Stimulated activated CD8-positive, alpha-beta memory T cell treated with anti-CD3 and anti-CD28 coated beads, Interleukin-7, amount 100 ng/mL, for 1 hour (primary cell): Measurements from ENCODE around the gene L3MBTL1.

ENCODE experiments used
- DNase-seq, 2 donors: peaks; one replicate each; pipeline ENCODE4 v3.0.0-alpha.2; 2020; ENCODE audit warnings: low read depth in 2 of 2

Gene L3MBTL1

DNA sequence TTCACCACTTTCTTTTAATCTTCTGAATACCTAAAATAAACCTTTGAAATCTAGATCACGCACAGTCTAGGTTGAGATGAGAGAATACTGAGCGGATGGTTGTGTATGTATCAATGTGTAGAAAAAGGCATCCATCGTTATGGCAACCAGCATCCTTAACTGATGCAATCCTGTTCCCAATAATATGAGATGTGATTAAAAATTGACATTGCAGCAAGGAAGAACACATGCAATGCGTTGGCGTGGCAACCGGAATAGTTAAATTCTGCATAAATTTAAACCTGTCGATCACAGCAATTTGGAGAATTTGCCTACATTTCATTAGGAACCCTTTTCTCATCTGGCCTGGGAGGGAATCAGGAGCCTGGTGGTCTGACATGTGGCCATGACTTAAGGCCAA lies 1.3 kb upstream of the L3MBTL1 start:
- DNase-seq, result no peak

DNA sequence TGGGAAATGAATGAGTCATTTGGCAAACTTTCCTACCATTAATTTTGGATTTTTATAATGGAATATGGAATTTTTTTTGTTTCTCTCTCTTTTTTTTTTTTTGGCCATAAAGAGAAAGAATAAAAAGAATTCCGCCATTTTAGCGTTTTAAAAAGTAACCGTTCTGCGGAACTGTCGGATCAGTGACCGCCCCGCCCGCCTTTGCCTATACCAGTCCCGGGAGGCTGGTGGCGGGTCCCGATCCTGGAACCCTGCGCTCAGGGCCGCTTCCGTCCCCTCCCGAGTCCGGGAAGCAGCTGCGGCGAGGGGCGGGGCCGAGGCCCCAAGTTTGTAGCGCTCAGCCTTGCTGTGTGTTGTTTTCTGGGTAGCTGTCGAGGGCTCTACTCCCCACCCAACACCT lies 609 bp downstream of the L3MBTL1 start:
- DNase-seq, result no peak

DNA sequence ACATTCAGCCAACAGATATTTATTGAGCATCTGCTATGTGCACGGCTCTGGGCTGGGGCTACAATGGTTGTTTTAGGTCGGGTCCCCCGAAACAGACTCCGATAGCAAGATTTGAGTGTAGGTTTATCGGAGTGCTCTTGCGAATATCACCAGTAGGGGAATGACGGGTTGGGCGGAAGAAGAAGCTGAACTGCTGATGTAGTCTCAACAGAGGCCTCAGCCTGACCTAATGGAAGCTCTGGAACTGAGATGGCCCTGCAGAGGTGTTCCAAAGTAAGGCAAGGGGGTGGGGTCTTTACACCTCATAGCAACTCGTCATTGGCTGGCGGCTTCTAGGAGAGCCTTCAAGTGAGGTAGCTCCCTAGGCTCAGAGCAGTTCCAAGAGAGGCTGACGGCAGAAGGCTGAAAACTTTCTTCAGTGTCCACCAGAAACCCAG lies 1.1 kb downstream of the L3MBTL1 start:
- no peak for DNase-seq

DNA sequence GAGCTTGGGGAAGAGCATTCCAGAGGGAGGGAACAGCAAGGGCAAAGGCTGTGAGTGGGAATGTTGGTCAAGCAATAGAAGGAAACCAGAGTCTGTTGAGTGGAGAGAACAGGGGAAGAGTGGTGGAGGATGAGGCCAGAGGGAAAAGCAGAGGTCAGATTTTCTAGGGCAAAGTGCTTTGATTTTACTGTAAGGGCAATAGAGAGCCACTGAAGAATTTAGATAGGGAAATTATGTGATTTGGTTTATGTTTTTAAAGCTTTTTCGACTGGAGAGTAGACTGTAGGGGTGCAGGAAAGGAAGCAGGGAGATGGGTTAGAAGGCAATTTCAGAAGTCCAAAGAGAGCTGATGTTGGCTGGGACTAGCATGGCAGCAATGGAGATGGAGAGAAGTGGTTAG lies 4.4 kb downstream of the L3MBTL1 start:
- DNase-seq, result no peak

DNA sequence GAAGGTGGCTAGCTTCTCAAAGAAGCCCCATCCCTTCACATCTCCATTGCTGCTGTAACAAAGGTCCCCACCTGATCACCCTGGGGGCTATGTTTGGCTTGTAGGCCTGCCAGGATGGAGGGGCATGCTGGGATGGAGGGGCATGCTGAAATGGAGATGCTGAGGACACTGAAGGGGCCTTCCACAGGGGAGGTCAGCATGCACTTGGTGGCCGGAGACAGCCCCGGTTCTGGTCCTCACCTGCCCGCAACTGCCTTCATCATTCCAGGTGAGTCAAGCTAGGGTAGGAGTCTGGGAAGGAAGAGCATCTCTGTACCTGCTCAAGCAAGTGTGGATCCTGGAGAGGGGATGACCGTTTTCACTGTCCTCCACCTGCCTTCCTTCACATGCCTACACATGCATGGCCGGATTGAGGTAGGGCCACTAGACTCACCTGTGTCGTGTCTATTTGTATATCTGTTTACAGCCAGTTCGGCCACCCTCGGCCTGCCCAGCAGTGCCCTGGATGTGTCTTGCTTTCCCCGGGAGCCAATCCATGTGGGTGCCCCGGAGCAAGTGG lies 6.0 kb downstream of the L3MBTL1 start:
- DNase-seq, result no peak

DNA sequence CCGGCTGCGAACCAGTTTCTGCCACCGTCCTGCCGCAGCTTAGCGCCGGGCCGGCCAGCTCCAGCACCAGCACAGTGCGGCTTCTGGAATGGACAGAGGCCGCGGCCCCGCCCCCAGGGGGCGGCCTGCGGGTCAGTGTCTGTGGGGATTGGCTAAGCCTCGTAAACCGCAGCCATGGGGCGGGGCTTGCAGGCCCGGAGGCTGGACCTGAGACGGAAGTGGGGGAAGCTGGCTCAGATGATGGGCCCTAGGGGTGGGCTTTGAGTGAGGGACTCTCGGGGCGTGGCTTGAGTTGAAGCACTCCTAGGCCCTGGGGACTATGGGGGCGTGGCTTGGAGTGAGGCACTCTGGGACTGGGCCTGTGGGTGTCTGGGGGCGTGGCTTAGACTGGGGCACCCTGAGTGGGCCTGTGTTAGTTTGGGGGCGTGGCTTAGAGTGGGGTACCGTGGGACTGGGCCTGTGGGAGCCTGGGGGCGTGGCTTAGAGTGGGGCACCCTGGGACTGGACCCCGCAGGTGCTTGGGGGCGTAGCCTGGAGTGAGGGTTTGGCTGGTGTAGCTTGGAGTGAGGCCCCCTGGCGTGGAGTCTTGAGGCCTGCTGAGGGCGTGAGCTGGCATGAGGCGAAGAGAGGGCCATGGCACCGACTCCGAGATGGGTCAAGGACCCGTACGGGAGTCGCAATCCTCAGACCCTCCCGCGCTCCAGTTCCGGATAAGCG lies 6.6 kb downstream of the L3MBTL1 start:
- peak; percentile 69 to 72 for DNase-seq

DNA sequence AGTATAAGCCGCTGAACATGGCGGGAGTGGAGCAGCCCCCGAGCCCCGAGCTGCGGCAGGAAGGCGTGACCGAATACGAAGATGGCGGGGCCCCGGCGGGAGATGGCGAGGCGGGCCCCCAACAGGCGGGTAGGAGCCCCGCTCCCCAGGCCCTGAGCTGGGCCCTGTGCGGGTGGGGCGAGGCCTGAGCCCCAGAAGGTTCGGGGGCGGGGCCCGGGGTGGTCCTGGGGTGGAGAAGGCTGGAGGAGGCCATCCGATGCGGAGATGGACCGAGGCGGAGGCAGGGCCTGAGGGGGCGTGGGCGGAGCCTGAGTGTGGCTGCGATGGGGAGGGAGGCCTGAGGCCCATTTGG lies 7.1 kb downstream of the L3MBTL1 start:
- DNase-seq, result no peak

DNA sequence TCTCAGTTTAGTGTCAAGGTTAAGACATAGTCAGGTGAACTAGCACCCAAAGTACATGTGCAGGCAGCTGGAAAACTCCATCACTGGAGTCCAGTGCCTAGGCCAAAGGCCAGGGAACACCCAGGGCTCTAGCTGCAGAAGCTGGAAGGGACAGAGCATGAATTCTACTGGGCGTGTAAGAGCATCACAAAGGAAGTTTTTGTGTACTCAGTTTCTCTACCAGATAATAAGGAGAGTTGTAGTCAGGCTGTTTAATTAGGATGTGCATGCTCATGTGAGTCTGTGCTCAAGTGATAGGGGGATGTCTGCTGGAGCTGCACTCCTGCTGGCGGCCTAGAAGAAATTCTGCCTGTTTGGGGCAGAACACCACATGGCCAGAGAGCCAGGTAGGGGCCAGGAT lies 8.1 kb downstream of the L3MBTL1 start:
- no peak for DNase-seq

DNA sequence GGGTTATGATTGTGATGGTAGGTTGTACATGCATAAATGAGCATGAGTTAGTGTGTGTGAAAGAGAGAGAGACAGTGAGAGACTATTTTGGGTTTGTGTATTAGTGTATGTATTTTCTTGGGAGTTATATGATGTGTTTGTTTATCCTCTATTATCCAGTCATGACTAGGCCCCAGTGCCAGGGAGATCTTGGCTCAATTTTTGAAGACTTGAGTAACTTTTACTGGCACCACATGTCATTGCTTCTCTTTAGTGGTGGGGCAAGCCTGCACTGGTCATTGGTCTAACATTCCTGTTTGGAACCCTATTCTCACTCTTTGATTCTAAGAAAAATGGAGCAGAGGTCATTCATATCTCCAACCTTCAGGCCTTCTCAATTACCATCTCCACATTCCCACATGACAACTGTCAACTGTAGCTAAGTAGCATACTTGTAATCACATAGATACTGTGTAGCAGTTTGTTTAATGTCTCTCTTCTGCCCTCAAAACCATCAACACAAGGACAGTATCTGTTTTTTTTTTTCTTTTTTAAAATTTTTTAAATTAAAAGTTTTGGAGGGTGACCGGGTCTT lies 8.8 kb downstream of the L3MBTL1 start:
- DNase-seq, result no peak

DNA sequence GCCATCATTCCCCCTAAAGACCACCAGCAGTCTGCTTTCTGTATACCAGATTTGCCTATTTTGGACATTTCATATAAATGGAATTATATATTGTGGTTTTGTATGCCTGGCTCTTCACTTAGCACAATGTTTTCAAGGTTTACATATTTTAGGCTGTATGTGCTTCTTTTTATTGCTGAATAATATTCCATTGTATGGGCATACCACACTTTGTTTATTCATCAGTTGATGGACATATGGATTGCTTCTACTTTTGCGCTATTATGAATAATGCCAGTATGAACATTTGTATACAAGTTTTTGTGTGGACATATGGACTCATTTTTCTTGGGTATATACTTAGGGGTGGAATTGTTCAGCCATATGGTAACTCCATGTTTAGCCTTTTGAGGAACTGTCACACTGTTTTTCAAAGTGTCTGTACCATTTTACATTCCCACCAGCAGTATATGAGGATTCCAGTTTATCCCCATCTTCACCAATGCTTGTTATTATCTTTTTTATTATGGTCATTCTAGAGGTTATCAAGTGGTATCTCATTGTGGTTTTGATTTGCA lies 12.7 kb downstream of the L3MBTL1 start:
- no peak for DNase-seq

DNA sequence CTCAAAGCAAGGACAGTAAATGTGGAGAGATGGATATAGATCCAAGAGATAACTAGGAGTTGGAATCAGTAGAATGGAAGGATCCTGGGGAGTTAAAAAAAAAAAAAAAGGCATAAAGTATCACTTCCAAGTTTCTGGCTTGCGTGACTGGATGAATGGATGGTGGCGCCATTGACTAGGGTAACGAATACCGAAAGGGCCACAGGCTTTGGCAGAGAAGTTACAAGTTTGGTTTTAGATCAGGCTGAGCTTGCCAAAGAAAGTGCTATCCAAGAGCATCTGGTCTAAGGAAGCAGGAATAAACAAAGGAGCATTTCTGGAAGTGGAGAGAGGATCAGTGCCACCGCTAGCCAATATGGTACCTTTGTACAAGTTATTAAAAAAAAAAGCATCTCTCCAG lies 17.5 kb downstream of the L3MBTL1 start:
- no peak for DNase-seq

DNA sequence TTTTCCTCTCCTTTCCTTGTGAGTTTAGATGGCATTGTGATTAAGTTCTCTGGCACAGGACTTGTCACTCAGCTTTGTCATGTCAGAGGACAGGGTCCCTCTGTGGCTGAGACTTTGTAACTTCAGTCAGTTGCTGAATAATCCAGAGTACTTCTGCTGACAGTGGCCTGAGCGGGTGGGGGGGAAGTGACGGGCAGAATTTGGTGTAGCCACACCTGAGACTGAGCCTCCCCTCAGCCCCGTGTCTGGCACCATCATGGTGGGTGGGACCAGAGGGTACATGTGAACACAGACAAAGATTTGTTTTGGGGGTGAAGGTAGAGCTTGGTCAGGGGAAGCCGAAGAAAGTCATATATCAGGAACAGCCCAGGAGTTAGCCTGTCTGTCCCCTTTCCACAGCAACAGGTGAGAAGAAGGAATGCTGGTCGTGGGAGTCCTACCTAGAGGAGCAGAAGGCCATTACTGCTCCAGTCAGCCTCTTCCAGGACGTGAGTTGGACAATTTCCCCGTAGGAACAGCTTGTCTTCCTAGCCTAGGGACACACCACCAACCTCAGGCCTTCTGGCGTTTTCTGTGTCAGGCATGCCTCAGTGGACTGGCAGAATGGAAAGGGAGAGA lies 20.9 kb downstream of the L3MBTL1 start:
- DNase-seq, result no peak

DNA sequence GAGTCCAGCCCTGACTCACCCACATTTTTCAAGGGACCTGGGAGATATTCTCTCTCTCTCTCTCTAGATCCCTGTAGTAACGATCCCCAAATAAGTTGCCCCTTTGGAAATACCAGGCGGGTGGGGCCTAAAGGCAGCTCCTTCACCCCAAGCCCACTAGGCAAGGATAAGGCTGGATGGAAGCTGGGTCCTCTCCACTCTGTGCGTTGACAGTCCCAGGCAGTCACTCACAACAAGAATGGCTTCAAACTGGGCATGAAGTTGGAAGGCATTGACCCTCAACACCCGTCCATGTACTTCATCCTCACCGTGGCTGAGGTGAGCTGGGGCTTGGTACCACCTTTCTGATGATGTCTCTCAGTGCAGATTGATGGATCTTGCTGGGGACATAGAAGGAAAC lies 21.6 kb downstream of the L3MBTL1 start:
- no peak for DNase-seq

DNA sequence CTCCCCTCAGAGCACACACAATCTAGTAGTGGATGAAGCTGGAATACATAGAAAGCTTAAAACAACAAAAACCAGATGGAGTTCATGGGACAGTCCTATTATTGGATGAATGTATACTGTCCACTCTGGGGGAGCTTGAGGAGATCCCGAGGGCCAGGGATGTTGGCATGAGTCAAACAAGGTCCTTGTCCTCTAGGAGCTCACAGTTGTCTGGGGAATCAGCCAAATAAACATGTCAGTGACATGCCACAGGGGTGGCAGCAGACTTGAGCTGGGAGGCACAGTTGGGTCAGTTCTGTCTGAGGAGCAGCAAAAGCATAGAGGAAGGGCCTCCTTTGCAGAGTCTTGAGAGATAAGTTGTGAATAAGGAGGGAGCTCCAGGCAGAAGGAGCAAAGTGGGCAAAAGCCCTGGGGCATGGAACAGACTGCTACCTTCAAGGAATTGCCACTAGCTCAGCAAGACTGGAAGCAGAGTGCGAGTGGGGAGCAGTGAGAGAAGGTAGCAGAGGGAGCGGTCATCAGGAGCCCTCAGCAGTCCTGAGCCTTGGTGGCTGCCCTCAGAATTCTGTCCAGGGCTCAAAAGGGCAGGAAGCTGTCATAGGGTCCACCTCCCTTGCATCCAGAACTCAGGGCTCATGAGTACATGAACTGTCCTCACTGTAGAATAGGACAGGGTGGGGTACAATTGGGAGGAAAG lies 22.1 kb downstream of the L3MBTL1 start:
- DNase-seq, result no peak

DNA sequence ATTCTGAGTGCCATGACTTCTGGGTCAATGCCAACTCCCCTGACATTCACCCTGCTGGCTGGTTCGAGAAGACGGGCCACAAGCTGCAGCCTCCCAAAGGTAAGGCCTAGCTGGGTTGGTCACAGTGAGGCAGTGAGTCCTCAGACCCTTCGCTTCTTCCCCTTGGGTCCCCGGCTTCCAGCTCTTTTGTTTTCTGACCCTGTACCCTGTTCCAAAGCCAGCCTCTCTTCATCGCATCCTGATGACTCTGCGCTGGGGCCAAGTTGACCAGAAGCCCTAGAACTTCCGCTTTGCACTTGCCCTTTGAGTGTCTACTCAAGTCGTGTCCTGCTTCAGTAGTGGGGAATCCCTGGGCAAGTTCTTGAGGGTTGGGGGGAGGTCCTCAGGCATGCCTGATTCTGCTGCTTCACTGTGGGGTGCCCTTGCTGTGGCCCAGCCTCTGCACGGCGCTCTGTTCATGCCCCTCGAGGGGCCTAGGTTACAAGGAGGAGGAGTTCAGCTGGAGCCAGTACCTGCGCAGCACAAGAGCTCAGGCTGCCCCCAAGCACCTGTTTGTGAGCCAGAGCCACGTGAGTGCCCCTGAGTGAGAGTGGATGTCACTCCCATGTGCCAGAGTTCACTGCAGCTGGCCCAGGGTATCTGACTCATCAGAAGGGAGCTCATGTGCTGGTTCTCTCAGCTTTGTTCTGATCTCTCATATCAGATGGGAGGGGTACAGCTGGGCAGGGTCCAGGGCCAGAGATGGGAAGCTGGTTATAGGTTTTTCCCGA lies 23.0 kb downstream of the L3MBTL1 start:
- no peak for DNase-seq

DNA sequence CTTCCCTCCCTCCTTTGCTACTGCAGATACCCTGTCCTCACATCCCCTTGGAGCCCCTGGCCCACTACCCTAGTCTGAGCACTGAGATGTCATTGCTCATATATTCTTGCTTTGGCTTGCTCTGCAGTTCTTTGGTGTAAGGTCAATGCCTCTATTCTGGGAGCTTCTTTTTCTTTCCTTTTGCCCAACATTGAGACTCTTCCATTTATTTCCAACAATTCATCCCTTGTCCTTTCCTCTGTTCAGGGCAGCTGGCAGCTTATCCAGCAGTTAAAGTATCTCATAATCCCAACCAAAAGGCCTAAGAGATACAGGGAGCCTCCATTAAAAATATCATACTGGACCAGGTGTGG lies 23.6 kb downstream of the L3MBTL1 start:
- DNase-seq, result no peak

DNA sequence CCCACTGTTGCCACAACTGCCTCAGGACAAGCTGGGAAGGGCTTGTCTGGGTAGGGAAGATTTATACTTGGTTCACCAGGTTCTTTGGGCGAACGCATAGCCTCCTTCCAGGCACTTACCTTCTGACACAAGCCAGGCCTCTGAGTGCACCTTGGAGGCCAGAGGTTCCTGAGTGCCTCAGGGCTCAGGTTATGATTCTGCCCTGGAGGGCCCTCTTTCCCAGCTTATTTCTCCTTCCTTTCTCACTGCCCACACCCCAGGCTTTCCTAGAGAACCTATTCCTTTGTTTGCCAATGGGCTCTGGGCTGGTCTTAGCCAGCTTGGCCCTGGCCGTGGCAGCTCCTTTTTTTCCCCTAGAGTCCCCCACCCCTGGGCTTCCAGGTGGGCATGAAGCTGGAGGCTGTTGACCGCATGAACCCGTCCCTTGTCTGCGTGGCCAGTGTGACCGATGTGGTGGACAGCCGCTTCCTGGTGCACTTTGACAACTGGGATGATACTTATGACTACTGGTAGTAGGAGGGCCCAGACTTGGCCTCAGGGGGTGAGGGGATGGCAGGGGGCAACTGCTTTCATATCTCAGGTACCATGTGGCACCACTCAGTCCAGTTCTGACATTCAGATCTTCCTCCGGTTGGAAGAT lies 25.0 kb downstream of the L3MBTL1 start:
- no peak for DNase-seq

DNA sequence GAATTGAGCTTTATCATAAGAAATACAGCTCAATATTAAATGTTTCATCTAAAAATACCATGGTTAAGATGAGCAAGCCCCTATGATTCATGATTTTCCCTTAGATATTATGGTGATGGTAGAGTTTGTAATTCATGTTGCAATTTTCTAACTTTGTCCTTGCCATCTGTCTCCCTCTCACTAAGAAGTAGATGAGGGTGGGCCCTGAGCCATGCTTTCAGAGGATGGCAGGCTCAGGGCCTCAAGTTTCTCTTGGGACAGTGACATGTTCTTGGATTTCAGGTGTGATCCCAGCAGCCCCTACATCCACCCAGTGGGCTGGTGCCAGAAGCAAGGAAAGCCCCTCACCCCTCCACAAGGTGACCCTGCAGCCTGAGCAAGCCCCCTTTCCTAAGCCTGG lies 25.6 kb downstream of the L3MBTL1 start:
- DNase-seq, result no peak

DNA sequence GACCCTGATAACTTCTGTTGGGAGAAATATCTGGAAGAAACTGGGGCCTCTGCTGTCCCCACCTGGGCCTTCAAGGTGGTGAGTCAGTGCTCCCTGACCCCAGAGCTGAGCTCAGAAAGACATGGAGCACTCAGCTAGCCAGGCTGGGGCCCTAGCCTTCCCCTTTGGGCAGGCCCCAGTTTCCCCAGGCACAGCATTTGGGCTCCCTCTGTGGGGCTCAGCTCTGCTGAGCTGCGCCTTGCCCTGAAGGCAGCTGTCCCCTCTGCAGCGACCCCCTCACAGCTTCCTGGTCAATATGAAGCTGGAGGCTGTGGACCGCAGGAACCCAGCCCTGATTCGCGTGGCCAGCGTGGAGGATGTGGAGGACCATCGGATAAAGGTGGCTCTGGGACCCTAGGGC lies 26.5 kb downstream of the L3MBTL1 start:
- no peak for DNase-seq

DNA sequence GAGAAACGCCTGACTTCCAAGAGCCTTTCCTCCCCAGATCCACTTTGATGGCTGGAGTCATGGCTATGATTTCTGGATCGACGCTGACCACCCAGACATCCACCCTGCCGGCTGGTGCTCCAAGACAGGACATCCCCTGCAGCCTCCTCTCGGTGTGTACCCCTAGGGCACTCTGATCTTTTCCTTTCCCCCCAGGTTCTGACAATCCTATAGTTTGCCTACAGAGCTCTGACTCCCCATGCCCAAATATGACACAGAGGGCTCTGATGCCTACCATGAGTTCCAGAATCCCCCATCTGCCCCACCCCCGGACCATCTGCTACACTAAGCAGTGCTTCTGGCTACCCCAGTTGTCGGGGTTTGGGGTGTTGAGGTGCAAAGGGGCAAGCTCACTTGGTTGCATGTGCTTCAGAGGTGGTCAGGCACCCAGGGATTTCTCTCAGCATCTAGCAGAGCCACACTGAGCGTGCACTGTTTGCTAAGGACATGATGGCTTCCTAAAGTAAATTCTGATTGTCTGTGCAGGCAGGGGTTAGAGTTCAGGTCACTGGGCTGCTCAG lies 27.4 kb downstream of the L3MBTL1 start:
- DNase-seq, result no peak
